IMR-90 (cell line): ENCODE data around the gene STAT3. TPM values are rescaled to one million over a fixed set of nuclear protein-coding genes. Genes with fewer than 3 reads are reported as not detected.

Experiments used
- ATAC-seq: fragments of 200-7000 bp; cut with Tn5 transposase; 2 replicates; pipeline ENCODE4 v1.9.1; 2020; ENCODE audit warnings: low read depth, mild to moderate bottlenecking, moderate library complexity
- BruUV-seq: library from RNA; stranded (reverse); fragments of 400-500 nt; replicated peaks from 2 replicates; lab custom pipeline; 2021; lab: Mats Ljungman, UMichigan
- CTCF ChIA-PET: fragments of 300-600 bp; formaldehyde crosslinking; extraction: SDS; loops from one replicate; lab custom pipeline; 2021; ENCODE audit warnings: antibody characterized with exemption; lab: Yijun Ruan, JAX
- POLR2A ChIA-PET: fragments of 300-600 bp; sonication (Branson Sonifier 250); formaldehyde crosslinking; loops from one replicate; lab custom pipeline; 2022; ENCODE audit warnings: antibody characterized with exemption; ENCODE audit not compliant: unreplicated experiment; lab: Charles Lee
- DNase-seq: peaks from one replicate; pipeline ENCODE4 v3.0.0; 2013
- H2AFZ ChIP-seq: replicated peaks from 2 replicates; pipeline ENCODE3; 2013; ENCODE audit warnings: low read length, mild to moderate bottlenecking; ENCODE audit not compliant: poor library complexity
- H2AK5ac ChIP-seq: 2 replicates; pipeline ENCODE4 v1.6.1; 2013; ENCODE audit warnings: low read depth, low read length, inconsistent platforms
- H2AK9ac ChIP-seq: replicated peaks from 2 replicates; pipeline ENCODE3; 2013; ENCODE audit warnings: mild to moderate bottlenecking, low read depth, low read length, moderate library complexity; ENCODE audit not compliant: poor library complexity
- H2BK120ac ChIP-seq: 2 replicates; pipeline ENCODE4 v1.6.1; 2013; ENCODE audit warnings: low read depth, low read length, inconsistent platforms
- H2BK15ac ChIP-seq: 3 replicates; pipeline ENCODE4 v1.6.1; 2013; ENCODE audit warnings: low read depth, low read length, inconsistent platforms
- H2BK20ac ChIP-seq: 2 replicates; pipeline ENCODE4 v1.6.1; 2013; ENCODE audit warnings: low read depth, mild to moderate bottlenecking, inconsistent platforms, low read length, moderate library complexity
- H2BK5ac ChIP-seq: 2 replicates; pipeline ENCODE4 v1.6.1; 2013; ENCODE audit warnings: mild to moderate bottlenecking, low read depth, low read length, inconsistent platforms; ENCODE audit not compliant: poor library complexity, severe bottlenecking
- H3K14ac ChIP-seq: replicated peaks from 2 replicates; pipeline ENCODE4 v1.6.1; 2013; ENCODE audit warnings: low read depth, low read length, inconsistent platforms
- H3K18ac ChIP-seq: 2 replicates; pipeline ENCODE4 v1.6.1; 2013; ENCODE audit warnings: low read depth, low read length, control low read depth
- H3K23ac ChIP-seq: 2 replicates; pipeline ENCODE4 v1.6.1; 2013; ENCODE audit warnings: low read depth, low read length, inconsistent platforms
- H3K27ac ChIP-seq: 2 replicates; pipeline ENCODE4 v1.5.1; 2013; ENCODE audit warnings: mild to moderate bottlenecking, control low read depth, low read length; ENCODE audit not compliant: insufficient read depth
- H3K27me3 ChIP-seq: 2 replicates; pipeline ENCODE4 v1.6.1; 2013; ENCODE audit warnings: low read length; ENCODE audit not compliant: control insufficient read depth, insufficient read depth
- H3K36me3 ChIP-seq: 2 replicates; pipeline ENCODE4 v1.6.1; 2013; ENCODE audit warnings: low read length, mixed read lengths; ENCODE audit not compliant: control insufficient read depth, insufficient read depth
- H3K4ac ChIP-seq: 2 replicates; pipeline ENCODE4 v1.6.1; 2013; ENCODE audit warnings: low read depth, low read length, inconsistent platforms
- H3K4me1 ChIP-seq: 2 replicates; pipeline ENCODE4 v1.6.1; 2013; ENCODE audit warnings: low read length, mixed read lengths; ENCODE audit not compliant: control insufficient read depth, insufficient read depth
- H3K4me2 ChIP-seq: 2 replicates; pipeline ENCODE4 v1.6.1; 2013; ENCODE audit warnings: low read depth, mild to moderate bottlenecking, control low read depth, low read length, moderate library complexity
- H3K4me3 ChIP-seq: 2 replicates; pipeline ENCODE4 v1.5.1; 2013; ENCODE audit warnings: low read depth, mild to moderate bottlenecking, control low read depth, low read length, moderate library complexity; ENCODE audit not compliant: insufficient read depth
- H3K56ac ChIP-seq: 2 replicates; pipeline ENCODE4 v1.6.1; 2013; ENCODE audit warnings: low read length, inconsistent platforms; ENCODE audit not compliant: insufficient read depth; ENCODE audit errors: extremely low read depth
- H3K79me1 ChIP-seq, 2 experiments: 2 replicates each; pipeline ENCODE4 v1.6.1; 2013; ENCODE audit warnings: low read length in 2 of 2, inconsistent platforms in 1 of 2, low read depth in 1 of 2
- H3K9ac ChIP-seq: 2 replicates; pipeline ENCODE4 v1.6.1; 2013; ENCODE audit warnings: low read depth, low read length, control low read depth
- H3K9me1 ChIP-seq: 2 replicates; pipeline ENCODE4 v1.6.1; 2013; ENCODE audit warnings: low read length, inconsistent platforms; ENCODE audit not compliant: insufficient read depth
- H3K9me3 ChIP-seq: 2 replicates; pipeline ENCODE4 v1.6.1; 2013; ENCODE audit warnings: low read length; ENCODE audit not compliant: control insufficient read depth, insufficient read depth
- H4K20me1 ChIP-seq: 2 replicates; pipeline ENCODE4 v1.6.1; 2013; ENCODE audit warnings: low read length, inconsistent platforms; ENCODE audit not compliant: insufficient read depth
- H4K5ac ChIP-seq: 2 replicates; pipeline ENCODE4 v1.6.1; 2013; ENCODE audit warnings: mild to moderate bottlenecking, low read depth, low read length, control low read depth
- H4K8ac ChIP-seq, 2 experiments: 2 replicates each; pipeline ENCODE4 v1.6.1; 2013; ENCODE audit warnings: low read depth in 2 of 2, low read length in 2 of 2, control low read depth in 1 of 2, inconsistent platforms in 1 of 2
- H4K91ac ChIP-seq: 2 replicates; pipeline ENCODE4 v1.6.1; 2013; ENCODE audit warnings: low read depth, low read length, inconsistent platforms; ENCODE audit not compliant: insufficient read depth
- ELK1 ChIP-seq: fragments of 150-350 bp; IDR thresholded peaks from 2 replicates; pipeline ENCODE4 v1.6.1; 2016; ENCODE audit warnings: low read depth, mild to moderate bottlenecking, low read length, moderate library complexity, borderline replicate concordance
- MXI1 ChIP-seq: IDR thresholded peaks from 2 replicates; pipeline ENCODE4 v1.6.1; 2012; ENCODE audit warnings: low read depth, mild to moderate bottlenecking, low read length, moderate library complexity, borderline replicate concordance
- WGBS, 2 experiments: methylation state at CpG; one replicate each; pipeline versions ENCODE4 v1.1.5 to v1.1.7; 2013; ENCODE audit warnings: missing lambda C conversion rate in 2 of 2; ENCODE audit not compliant: insufficient read length in 1 of 2; ENCODE audit errors: extremely low coverage in 2 of 2; 5-methylcytosine and 5-hydroxymethylcytosine counted together
- dilution Hi-C: fragments of 300-500 bp; cut with HindIII; formaldehyde crosslinking; loops from one replicate; pipeline ENCODE4 v1.14.3; 2018; ENCODE audit warnings: low sequenced_read_pairs; ENCODE audit not compliant: unreplicated experiment
- in situ Hi-C: fragments of 300-500 bp; cut with MboI; formaldehyde crosslinking; loops from 3 replicates; pipeline ENCODE4 v1.14.3; 2019; ENCODE audit warnings: low sequenced_read_pairs, inconsistent platforms, mixed read lengths
- intact Hi-C: fragments of 100-400 bp; cut with micrococcal nuclease; formaldehyde crosslinking; loops from 2 replicates; pipeline ENCODE4 v1.10.0; 2022
- polyA plus RNA-seq, 3 experiments: library from polyadenylated mRNA; depleted of rRNA; stranded (reverse); fragments of >200 nt; gene quantifications; 2 replicates each; pipeline ENCODE4 v1.2.3, GENCODE V29; 2012; ENCODE audit warnings: low replicate concordance in 1 of 3
- total RNA-seq: library from RNA; depleted of rRNA; stranded (reverse); fragments of >200 nt; gene quantifications from 2 replicates; pipeline ENCODE4 v1.2.3, GENCODE V29; 2012
- TF ChIP-seq, protein P1 (sequence below): conservative IDR thresholded peaks from 2 replicates; pipeline ENCODE4 v1.5.1; 2012; ENCODE audit warnings: mild to moderate bottlenecking, low read depth, low read length, improper control_type of control experiment

Gene STAT3
- total and polyA plus RNA-seq, 2 of the 4 experiments (the other 2 are of a cell fraction): 47.2 to 66.3 TPM

DNA sequence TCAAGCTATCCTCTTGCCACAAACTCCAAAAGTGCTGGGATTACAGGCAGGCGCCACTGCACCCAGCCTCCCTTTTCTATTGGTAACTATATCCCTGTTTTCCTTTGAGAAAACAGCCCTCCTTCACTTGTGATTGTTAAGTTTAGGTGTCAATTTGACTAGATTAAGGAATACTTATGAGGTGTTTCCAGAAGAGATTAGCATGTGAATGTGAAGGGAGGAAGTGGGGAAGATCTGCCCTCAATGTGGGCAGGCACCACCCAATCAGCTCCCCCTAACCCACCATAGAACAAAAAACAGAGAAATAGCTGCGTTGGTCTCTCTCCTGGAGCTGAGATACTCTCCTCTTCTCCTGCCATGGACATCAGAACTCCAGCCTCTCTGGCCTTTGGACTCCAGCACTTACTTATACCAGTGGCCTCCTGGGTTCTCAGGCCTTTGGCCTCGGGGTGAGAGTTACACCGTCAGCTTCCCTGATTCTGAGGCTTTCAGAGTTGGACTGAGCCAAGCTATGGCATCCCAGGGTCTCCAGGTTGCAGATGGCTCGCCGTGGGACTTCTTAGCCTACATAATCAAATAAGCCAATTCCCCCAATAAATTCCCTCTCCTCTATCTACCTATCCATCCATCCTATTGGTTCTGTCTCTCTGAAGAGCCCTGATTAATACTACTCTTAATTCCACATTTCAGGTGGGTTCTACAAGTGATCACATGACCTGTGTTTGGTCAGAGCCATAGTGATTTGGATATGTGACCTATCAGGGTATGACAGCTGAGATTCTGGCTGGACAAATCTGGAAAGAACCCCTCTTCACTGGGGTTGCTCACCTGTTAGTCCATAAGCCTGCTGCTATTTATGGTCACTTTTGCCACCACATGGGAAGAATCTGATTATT lies 12.0 kb upstream of the STAT3 start (continued):
- TF ChIP-seq, protein P1, sequence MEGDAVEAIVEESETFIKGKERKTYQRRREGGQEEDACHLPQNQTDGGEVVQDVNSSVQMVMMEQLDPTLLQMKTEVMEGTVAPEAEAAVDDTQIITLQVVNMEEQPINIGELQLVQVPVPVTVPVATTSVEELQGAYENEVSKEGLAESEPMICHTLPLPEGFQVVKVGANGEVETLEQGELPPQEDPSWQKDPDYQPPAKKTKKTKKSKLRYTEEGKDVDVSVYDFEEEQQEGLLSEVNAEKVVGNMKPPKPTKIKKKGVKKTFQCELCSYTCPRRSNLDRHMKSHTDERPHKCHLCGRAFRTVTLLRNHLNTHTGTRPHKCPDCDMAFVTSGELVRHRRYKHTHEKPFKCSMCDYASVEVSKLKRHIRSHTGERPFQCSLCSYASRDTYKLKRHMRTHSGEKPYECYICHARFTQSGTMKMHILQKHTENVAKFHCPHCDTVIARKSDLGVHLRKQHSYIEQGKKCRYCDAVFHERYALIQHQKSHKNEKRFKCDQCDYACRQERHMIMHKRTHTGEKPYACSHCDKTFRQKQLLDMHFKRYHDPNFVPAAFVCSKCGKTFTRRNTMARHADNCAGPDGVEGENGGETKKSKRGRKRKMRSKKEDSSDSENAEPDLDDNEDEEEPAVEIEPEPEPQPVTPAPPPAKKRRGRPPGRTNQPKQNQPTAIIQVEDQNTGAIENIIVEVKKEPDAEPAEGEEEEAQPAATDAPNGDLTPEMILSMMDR: no peak

GRCh38 chr17:42399121-42399520 lies 10.9 kb upstream of the STAT3 start:
- in situ Hi-C loops: no loop called here
- H2BK5ac ChIP-seq: peak overlapping the region; percentile 15
- DNase-seq: no peak
- no peak overlapping the region for H3K18ac ChIP-seq
- H2BK15ac ChIP-seq: no peak overlapping the region
- peaks cover 57% of the 10 kb centered on the region for H4K20me1 ChIP-seq
- H2BK20ac ChIP-seq: no peak overlapping the region
- CTCF ChIA-PET: interaction anchor here (0.7 to 1.2 kb wide), 2 partner anchors 25 to 77 kb away, joined by 4 read pairs; no protein-coding TSS in a partner anchor
- peaks cover 21 to 60% of the 10 kb centered on the region in 2 experiments for H3K79me1 ChIP-seq
- H3K4ac ChIP-seq: no peak overlapping the region
- peaks cover 21% of the 10 kb centered on the region for H3K36me3 ChIP-seq
- H3K27me3 ChIP-seq: no peaks in the 10 kb centered on the region
- H2BK120ac ChIP-seq: no peak overlapping the region
- no peak overlapping the region for H2AFZ ChIP-seq
- H2AK5ac ChIP-seq: no peak overlapping the region
- BruUV-seq: no TSS peak
- peaks cover 19% of the 10 kb centered on the region for H3K4me1 ChIP-seq
- H3K4me2 ChIP-seq: no peak overlapping the region
- H3K14ac ChIP-seq: 0 out of 2 replicates have a peak overlapping the region, but pooled peaks have one; percentile 7
- H2AK9ac ChIP-seq: no peak overlapping the region
- POLR2A ChIA-PET: interaction anchor here (0.6 kb wide), 1 partner anchor 78 kb away, joined by 7 read pairs; no protein-coding TSS in a partner anchor
- WGBS, 2 experiments: 38% methylated on average over 2 of the region's 2 CpGs; no CpG with 5 or more reads in 1 of the 2 experiments
- H3K27ac ChIP-seq: peak overlapping the region; percentile 35; the same call in 1 of the 2 replicates
- dilution Hi-C loops: no loop called here
- H3K9me3 ChIP-seq: no peaks in the 10 kb centered on the region
- no peak overlapping the region for H4K5ac ChIP-seq
- ATAC-seq: no peak
- no peak overlapping the region for H3K9ac ChIP-seq
- peaks cover 10% of the 10 kb centered on the region for H3K9me1 ChIP-seq
- TF ChIP-seq MXI1 (no peak), ELK1 (no peak)
- no peak overlapping the region for H4K8ac ChIP-seq
- intact Hi-C loops: loop anchor here (1.0 kb wide), 1 partner anchor 77 kb away; no protein-coding TSS in a partner anchor
- H3K23ac ChIP-seq: no peak overlapping the region
- no peak overlapping the region for H3K56ac ChIP-seq
- H4K91ac ChIP-seq: no peak overlapping the region
- no peak overlapping the region for H3K4me3 ChIP-seq
